NK-92 (cell line): ENCODE data around the gene ATP5F1D.

ENCODE experiments used
- DNase-seq: peaks from one replicate; lab custom pipeline; 2025; ENCODE audit not compliant: unreplicated experiment; lab: John Stamatoyannopoulos, UW

ATP5F1D gene

GRCh38 chr19:1269065-1269477, 27.5 kb downstream of the ATP5F1D start, which contains the start of gene CIRBP:
CIRBP (plus strand) TSS chr19:1269332; CDS start chr19:1270934, 1,602 bp downstream.
- peak; percentile 82 for DNase-seq

- DNase-seq, result no peak
Observed at GRCh38 chr19:1269478-1270212, 28.1 kb downstream of the ATP5F1D start.

- DNase-seq, result no peak
Observed at GRCh38 chr19:1270213-1270853, 28.8 kb downstream of the ATP5F1D start.

- DNase-seq, result no peak
Observed at GRCh38 chr19:1270854-1271527, 29.4 kb downstream of the ATP5F1D start.

- DNase-seq, result no peak
Observed at GRCh38 chr19:1271528-1272422, 30.2 kb downstream of the ATP5F1D start.

- DNase-seq, result no peak
Observed at GRCh38 chr19:1272423-1273262, 31.1 kb downstream of the ATP5F1D start.

- no peak for DNase-seq
Observed at GRCh38 chr19:1273263-1274041, 31.9 kb downstream of the ATP5F1D start.

- no peak for DNase-seq
Observed at GRCh38 chr19:1274081-1274851, 32.7 kb downstream of the ATP5F1D start.

- DNase-seq, result no peak
Observed at GRCh38 chr19:1274852-1275259, 33.3 kb downstream of the ATP5F1D start.

- DNase-seq, result peak; percentile 73
Observed at GRCh38 chr19:1275260-1275975, 33.9 kb downstream of the ATP5F1D start, which contains the start of gene FAM174C. FAM174C (plus strand) TSS chr19:1275530; CDS start chr19:1275550, 20 bp downstream.

- DNase-seq, result no peak
Observed at GRCh38 chr19:1275976-1276627, 34.6 kb downstream of the ATP5F1D start.

- DNase-seq, result no peak
Observed at GRCh38 chr19:1276628-1277022, 35.1 kb downstream of the ATP5F1D start.

- DNase-seq, result no peak
Observed at GRCh38 chr19:1277061-1277460, 35.5 kb downstream of the ATP5F1D start.

- DNase-seq, result no peak
Observed at GRCh38 chr19:1278074-1278473, 36.5 kb downstream of the ATP5F1D start.

- DNase-seq, result no peak
Observed at GRCh38 chr19:1278713-1279660, 37.4 kb downstream of the ATP5F1D start.

- DNase-seq, result no peak
Observed at GRCh38 chr19:1279782-1280341, 38.3 kb downstream of the ATP5F1D start.
